Measurements from ENCODE around the gene SLC27A4. TPM values are rescaled to one million over a fixed set of nuclear protein-coding genes. Genes with fewer than 3 reads are reported as not detected.
A peak's percentile ranks its signal among the peaks of the same experiment; 100 is the strongest.

SLC27A4 gene
- total RNA-seq, 1 experiment from 2014 or later, result 17.0 TPM

DNA sequence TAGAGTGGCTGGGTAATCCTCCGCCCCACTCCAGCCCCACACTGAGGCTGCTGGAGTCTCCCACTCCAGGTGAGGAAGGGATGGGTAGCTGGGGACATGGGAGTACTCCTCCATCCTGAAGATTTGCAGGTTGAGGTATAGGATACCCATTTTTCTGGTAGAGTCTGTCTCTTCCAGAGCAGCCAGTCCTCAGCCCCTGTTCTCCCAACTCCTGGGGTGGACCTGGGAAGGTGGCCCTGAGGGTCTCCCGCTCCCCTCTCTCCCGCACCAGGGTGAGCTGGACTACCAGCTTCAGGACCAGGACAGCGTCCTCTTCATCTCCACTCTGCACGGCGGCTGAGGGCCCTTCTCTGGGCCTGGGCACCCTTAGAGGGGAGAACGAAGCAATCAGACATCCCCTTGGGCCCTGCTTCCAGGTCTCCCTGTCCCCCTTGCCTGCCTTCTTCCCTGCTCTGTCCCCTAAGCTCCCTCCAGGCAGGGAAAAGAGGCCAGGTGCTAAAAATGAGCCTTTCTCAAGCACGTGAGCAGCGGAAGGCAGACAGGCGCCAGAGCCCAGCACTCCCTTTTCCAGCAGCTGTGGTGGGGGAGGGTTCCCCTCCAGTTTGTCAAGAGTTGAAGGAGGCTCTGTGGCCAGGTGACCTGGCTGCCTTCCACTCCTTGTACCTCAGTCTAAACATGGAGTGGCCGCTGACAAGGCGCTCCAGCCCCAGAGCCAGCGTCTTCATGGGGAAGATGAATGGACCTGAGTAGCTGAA is 49.2 kb downstream of the SLC27A4 start:
- H3K79me1 ChIP-seq (ENCODE audit: insufficient read depth, low read depth, low read length, poor library complexity, severe bottlenecking), result no peaks in the 10 kb centered on the region
- H3K18ac ChIP-seq (ENCODE audit: insufficient read length, low read depth, low read length), result no peak overlapping the region
- Mint-ChIP-seq H3K4me3 (peak overlapping the region in 1 of 2 experiments; percentile 23; a peak in 1 of 5 replicates), H3K27me3 (ENCODE audit: low read depth) (peaks cover 97% of the 10 kb centered on the region), H3K4me1 (peaks cover 29 to 61% of the 10 kb centered on the region in 2 experiments), H3K27ac (peak overlapping the region in 1 of 3 experiments; percentile 55; a peak in 1 of 7 replicates), H3K36me3 (ENCODE audit: insufficient read depth in 1 of 3, low read depth in 3 of 3) (peaks cover 16 to 36% (median 19%) of the 10 kb centered on the region in 3 experiments), H3K9me3 (peaks cover 0 to 3% of the 10 kb centered on the region in 2 experiments; a peak in 1 of 5 replicates)
- no peak overlapping the region for H4K8ac ChIP-seq (replicated peaks; ENCODE audit: insufficient read length, low read depth, low read length)
- no peak for TF ChIP-seq CTCF (conservative IDR thresholded peaks at IDR 0.05)
- H4K91ac ChIP-seq (ENCODE audit: insufficient read length, low read depth, low read length), result no peak overlapping the region
- H2AFZ ChIP-seq (ENCODE audit: low read length), result no peak overlapping the region
- no peak overlapping the region for H4K5ac ChIP-seq (ENCODE audit: insufficient read length, low read depth, low read length)
- no peak overlapping the region for H3K4me2 ChIP-seq (ENCODE audit: insufficient read depth, insufficient read length, low read length)
- H3K56ac ChIP-seq (ENCODE audit: insufficient read length, low read depth, low read length), result no peak overlapping the region
- H2BK12ac ChIP-seq (ENCODE audit: insufficient read length, low read depth, low read length), result no peak overlapping the region
- H3K14ac ChIP-seq (ENCODE audit: insufficient read depth, low read length), result no peak overlapping the region
- H2AK5ac ChIP-seq (ENCODE audit: insufficient read length, low read length), result no peak overlapping the region
- H3K9me3 ChIP-seq (ENCODE audit: control insufficient read depth, low read depth, low read length), result no peaks in the 10 kb centered on the region
- no peak overlapping the region for H2BK15ac ChIP-seq (ENCODE audit: low read depth, low read length)
- WGBS (ENCODE audit: extremely low coverage, insufficient read length, low lambda C conversion rate), result no CpG with 5 or more reads among the region's 13 CpGs
- H3K9ac ChIP-seq (ENCODE audit: extremely low read depth, insufficient read length, low read length), result no peak overlapping the region
- H2BK20ac ChIP-seq (ENCODE audit: low read depth, low read length, poor library complexity, severe bottlenecking), result no peak overlapping the region
- H3K23me2 ChIP-seq (ENCODE audit: insufficient read length, low read depth, low read length, poor library complexity, severe bottlenecking), result peaks cover 6% of the 10 kb centered on the region
- H3K4ac ChIP-seq (ENCODE audit: low read depth, low read length), result no peak overlapping the region
- H2BK120ac ChIP-seq (ENCODE audit: low read depth, low read length, poor library complexity, severe bottlenecking), result no peak overlapping the region
- H2BK5ac ChIP-seq (ENCODE audit: insufficient read length, low read length), result no peak overlapping the region
- H3K79me2 ChIP-seq (ENCODE audit: insufficient read depth, low read length), result no peaks in the 10 kb centered on the region
- no peak overlapping the region for H3K23ac ChIP-seq (ENCODE audit: insufficient read length, low read depth, low read length)
- H3K27me3 ChIP-seq (ENCODE audit: insufficient read depth, low read length), result peaks cover 53% of the 10 kb centered on the region
- no peaks in the 10 kb centered on the region for H4K20me1 ChIP-seq (ENCODE audit: control insufficient read depth, insufficient read depth, insufficient read length)
- no peak overlapping the region for H3T11ph ChIP-seq (ENCODE audit: low read length)
- peaks cover 8% of the 10 kb centered on the region; the same call in 1 of the 2 replicates for H3K4me1 ChIP-seq (ENCODE audit: insufficient read depth, low read length)
- no peak overlapping the region for H3K27ac ChIP-seq (ENCODE audit: insufficient read length, low read depth, low read length)
- no peak for DNase-seq

Data from H9 (cell line).